B cell (primary cell): ENCODE data around the gene B9D2. TPM values are rescaled to one million over a fixed set of nuclear protein-coding genes. Genes with fewer than 3 reads are reported as not detected.

ENCODE experiments used
- ATAC-seq: fragments of 200-7000 bp; cut with Tn5 transposase; one replicate; pipeline ENCODE4 v1.10.0; 2021; ENCODE audit warnings: low read depth, mild to moderate bottlenecking, moderate number of reproducible peaks, moderate library complexity
- CTCF ChIA-PET: fragments of 350-600 bp; sonication (Branson Sonifier 250); formaldehyde crosslinking; loops from one replicate; lab custom pipeline; 2021; ENCODE audit warnings: antibody characterized with exemption, inconsistent platforms; lab: Charles Lee
- POLR2A ChIA-PET: fragments of 350-600 bp; sonication (Branson Sonifier 250); formaldehyde crosslinking; loops from one replicate; lab custom pipeline; 2021; ENCODE audit warnings: antibody characterized with exemption; lab: Charles Lee
- DNase-seq: peaks from one replicate; pipeline ENCODE4 v3.0.0; 2013
- H2AFZ ChIP-seq: 2 replicates; pipeline ENCODE4 v1.6.1; 2012; ENCODE audit warnings: mild to moderate bottlenecking, low read depth, low read length; ENCODE audit not compliant: insufficient read depth, poor library complexity, severe bottlenecking
- H3K27ac ChIP-seq, 2 donors: 1 replicate in 1 of 2; 2 replicates in 1 of 2; pipeline ENCODE4 v1.5.1; 2012 to 2013; ENCODE audit warnings: low read length in 2 of 2, mild to moderate bottlenecking in 2 of 2, moderate library complexity in 1 of 2
- H3K27me3 ChIP-seq, 4 experiments: fragments of 200-600 bp in 1 of 4; sonication (generic) in 1 of 4; replicated peaks in 1 of 4; 1 replicate in 2 of 4; 2 replicates in 2 of 4; pipeline versions ENCODE4 v1.6.1 to v1.7.0; 2013 to 2016; ENCODE audit warnings: low read length in 3 of 4, mild to moderate bottlenecking in 2 of 4, mixed read lengths in 1 of 4, moderate library complexity in 1 of 4; ENCODE audit not compliant: insufficient read depth in 4 of 4, control insufficient read depth in 3 of 4; ENCODE audit errors: control extremely low read depth in 1 of 4
- H3K36me3 ChIP-seq, 2 experiments: replicated peaks in 1 of 2; 1 replicate in 1 of 2; 2 replicates in 1 of 2; pipeline versions ENCODE4 v1.6.1 to v1.7.1; 2013; ENCODE audit warnings: low read length in 1 of 2; ENCODE audit not compliant: insufficient read depth in 2 of 2, control insufficient read depth in 1 of 2; ENCODE audit errors: control extremely low read depth in 1 of 2, extremely low read depth in 1 of 2
- H3K4me1 ChIP-seq, 2 donors: fragments of 200-600 bp in 1 of 2; sonication (generic) in 1 of 2; 1 replicate in 1 of 2; 2 replicates in 1 of 2; pipeline versions ENCODE4 v1.5.1 to v1.6.1; 2013 to 2017; ENCODE audit warnings: low read length in 2 of 2; ENCODE audit not compliant: control insufficient read depth in 2 of 2, insufficient read depth in 2 of 2
- H3K4me2 ChIP-seq: replicated peaks from 2 replicates; pipeline ENCODE3; 2012; ENCODE audit warnings: mild to moderate bottlenecking, low read depth, low read length; ENCODE audit not compliant: poor library complexity, severe bottlenecking
- H3K4me3 ChIP-seq, 5 experiments: fragments of 200-600 bp in 1 of 5; sonication (generic) in 1 of 5; 1 replicate in 3 of 5; 2 replicates in 2 of 5; pipeline versions ENCODE4 v1.5.1 to v1.7.0; 2011 to 2016; ENCODE audit warnings: low read length in 4 of 5, mild to moderate bottlenecking in 4 of 5, low read depth in 2 of 5, control low read depth in 1 of 5, moderate library complexity in 1 of 5; ENCODE audit not compliant: insufficient read depth in 1 of 5; ENCODE audit errors: control extremely low read depth in 1 of 5, extremely low read depth in 1 of 5
- H3K79me2 ChIP-seq: fragments of 200-600 bp; sonication (generic); one replicate; pipeline ENCODE4 v1.6.0; 2016; ENCODE audit warnings: low read length; ENCODE audit not compliant: control insufficient read depth, insufficient read depth
- H3K9ac ChIP-seq: fragments of 200-600 bp; sonication (generic); 2 replicates; pipeline ENCODE4 v1.6.1; 2017; ENCODE audit warnings: mild to moderate bottlenecking, low read length, moderate library complexity
- H3K9me3 ChIP-seq, 3 donors: one replicate each; pipeline versions ENCODE4 v1.6.1 to v1.7.1; 2013; ENCODE audit warnings: low read length in 2 of 3; ENCODE audit not compliant: control insufficient read depth in 2 of 3, insufficient read depth in 1 of 3; ENCODE audit errors: control extremely low read depth in 1 of 3
- H4K20me1 ChIP-seq: 2 replicates; pipeline ENCODE4 v1.6.0; 2012; ENCODE audit warnings: mild to moderate bottlenecking, low read length; ENCODE audit not compliant: insufficient read depth, control insufficient read depth, poor library complexity, severe bottlenecking
- H3K27ac Mint-ChIP-seq: one replicate; pipeline ENCODE4 v1.8.0; 2021; ENCODE audit warnings: mixed read lengths
- H3K27me3 Mint-ChIP-seq: one replicate; pipeline ENCODE4 v1.8.0; 2021; ENCODE audit warnings: mixed read lengths
- H3K4me1 Mint-ChIP-seq: one replicate; pipeline ENCODE4 v1.8.0; 2021; ENCODE audit warnings: mixed read lengths
- H3K4me3 Mint-ChIP-seq: one replicate; pipeline ENCODE4 v1.8.0; 2021; ENCODE audit warnings: mixed read lengths
- H3K9me3 Mint-ChIP-seq: one replicate; pipeline ENCODE4 v1.8.0; 2022; ENCODE audit warnings: mixed read lengths; ENCODE audit not compliant: insufficient read depth
- CTCF ChIP-seq: fragments of 200-600 bp; IDR thresholded peaks from one replicate; pipeline ENCODE4 v1.8.0; 2022; ENCODE audit warnings: antibody characterized with exemption, mild to moderate bottlenecking
- EZH2 ChIP-seq: IDR thresholded peaks from 2 replicates; pipeline ENCODE4 v1.6.1; 2012; ENCODE audit warnings: borderline replicate concordance, low read depth, mild to moderate bottlenecking, moderate library complexity, low read length; ENCODE audit not compliant: insufficient read depth, poor library complexity, severe bottlenecking
- WGBS: methylation state at CpG from one replicate; pipeline ENCODE4 v1.1.5; 2013; ENCODE audit warnings: missing lambda C conversion rate; ENCODE audit not compliant: insufficient coverage; 5-methylcytosine and 5-hydroxymethylcytosine counted together
- intact Hi-C: fragments of 100-400 bp; cut with micrococcal nuclease; formaldehyde crosslinking; loops from one replicate; pipeline ENCODE4 v1.10.0; 2022
- polyA plus RNA-seq: library from polyadenylated mRNA; depleted of rRNA; stranded (reverse); fragments of >200 nt; gene quantifications from 2 replicates; pipeline ENCODE4 v1.2.3, GENCODE V29; 2012
- total RNA-seq, 2 donors: library from RNA; stranded (reverse); fragments of 120-200 nt in 1 of 2; gene quantifications; 1 replicate in 1 of 2; 2 replicates in 1 of 2; pipeline versions ENCODE4 v1.2.3 to v1.2.4, GENCODE V29; 2013 to 2022

B9D2 gene
- total and polyA plus RNA-seq, 2 donors (not counting 1 experiment from before 2014, with no cell fraction given): 9.9 to 17.5 TPM

- H3K9me3 ChIP-seq: no peaks in the 10 kb centered on the region
- CTCF ChIA-PET: interaction anchor here (0.7 to 8.3 kb wide), 10 partner anchors 9 to 331 kb away, joined by 3 to 89 read pairs (median 12); partner anchors contain the start of genes HNRNPUL1 and TGFB1
- no peaks in the 10 kb centered on the region for H3K27me3 Mint-ChIP-seq
- DNase-seq: no peak
- peaks cover 72 to 86% of the 10 kb centered on the region in 2 donors for H3K4me1 ChIP-seq
- H3K4me1 Mint-ChIP-seq: peaks cover 71% of the 10 kb centered on the region
- H3K4me3 Mint-ChIP-seq: no peak overlapping the region
- TF ChIP-seq CTCF (no peak), EZH2 (no peak)
- peak overlapping the region; percentile 6 for H3K27ac Mint-ChIP-seq
- H3K4me3 ChIP-seq: no peak overlapping the region
- no peak overlapping the region for H2AFZ ChIP-seq
- no peak overlapping the region for H3K9ac ChIP-seq
- ATAC-seq: no peak
- H3K4me2 ChIP-seq: no peak overlapping the region
- WGBS: 85% methylated on average over 13 of the region's 13 CpGs
- H3K27ac ChIP-seq: peak overlapping the region; percentile 89 to 100
- H3K27me3 ChIP-seq: no peaks in the 10 kb centered on the region
- peaks cover 50% of the 10 kb centered on the region for H3K79me2 ChIP-seq
- H3K9me3 Mint-ChIP-seq: no peaks in the 10 kb centered on the region
- H3K36me3 ChIP-seq: peaks cover 5 to 51% of the 10 kb centered on the region in 2 experiments
- intact Hi-C loops: no loop called here
- POLR2A ChIA-PET: interaction anchor here (1.1 kb wide), 1 partner anchor 42 kb away, joined by 3 read pairs; the partner anchor contains the start of gene HNRNPUL1
- H4K20me1 ChIP-seq: peaks cover 12% of the 10 kb centered on the region
Observed at GRCh38 chr19:41305927-41306793, 57.8 kb downstream of the B9D2 start.
